GM10266 (cell line): ENCODE measurements around the gene CELF2.

ENCODE experiments used
- DNase-seq: peaks from one replicate; pipeline ENCODE4 v3.0.0; 2012; ENCODE audit errors: extremely low spot score
- CTCF ChIP-seq: IDR thresholded peaks from 2 replicates; pipeline ENCODE4 v1.5.1; 2012; ENCODE audit warnings: mild to moderate bottlenecking, low read depth; ENCODE audit not compliant: control insufficient read depth, insufficient read depth; ENCODE audit errors: missing control alignments

CELF2 gene

GRCh38 chr10:11205030-11205772 is 187.5 kb downstream of the CELF2 start:
- no peak for DNase-seq
- no peak for TF ChIP-seq CTCF

- no peak for TF ChIP-seq CTCF
- DNase-seq: no peak
Observed at GRCh38 chr10:11206676-11207559, 189.2 kb downstream of the CELF2 start.

- DNase-seq: no peak
- no peak for TF ChIP-seq CTCF
Observed at GRCh38 chr10:11207560-11207844, 189.8 kb downstream of the CELF2 start.

GRCh38 chr10:11208243-11208642 is 190.6 kb downstream of the CELF2 start:
- DNase-seq: no peak
- no peak for TF ChIP-seq CTCF

- no peak for TF ChIP-seq CTCF
- peak; percentile 46 for DNase-seq
Observed at GRCh38 chr10:11208908-11209829, 191.5 kb downstream of the CELF2 start.

GRCh38 chr10:11209830-11210181 is 192.1 kb downstream of the CELF2 start:
- no peak for TF ChIP-seq CTCF
- peak; percentile 28 for DNase-seq
